HG02885 (cell line): Measurements from ENCODE around the gene F2RL1.
"Not testable (repeated sequence)": the region's sequence is repeated elsewhere in the genome, so short reads cannot be mapped to it uniquely, and the experiment has no call there.

Source experiments
- ATAC-seq: cut with Tn5 transposase; IDR thresholded peaks from one replicate; pipeline ENCODE4 v1.9.1; 2021; ENCODE audit warnings: mild to moderate bottlenecking; ENCODE audit not compliant: unreplicated experiment, poor library complexity

F2RL1 gene

GRCh38 chr5:76805821-76806505 lies 12.9 kb upstream of the F2RL1 start:
- ATAC-seq: no peak

- ATAC-seq: no peak
These were observed 11.5 kb upstream of the F2RL1 start for GRCh38 chr5:76807296-76807695.

GRCh38 chr5:76808141-76808691 lies 10.6 kb upstream of the F2RL1 start:
- ATAC-seq: no peak

- no peak for ATAC-seq
These were observed 9.7 kb upstream of the F2RL1 start for GRCh38 chr5:76809141-76809540.

- ATAC-seq: no peak
These were observed 8.6 kb upstream of the F2RL1 start for GRCh38 chr5:76810236-76810635.

GRCh38 chr5:76811214-76811613 lies 7.6 kb upstream of the F2RL1 start:
- no peak for ATAC-seq

- not testable (repeated sequence) for ATAC-seq
These were observed 6.6 kb upstream of the F2RL1 start for GRCh38 chr5:76812209-76812608.

GRCh38 chr5:76813982-76814562 lies 4.8 kb upstream of the F2RL1 start:
- ATAC-seq: no peak

- ATAC-seq: no peak
These were observed 2.6 kb upstream of the F2RL1 start for GRCh38 chr5:76816110-76816831.

GRCh38 chr5:76819851-76820525 lies 1.2 kb downstream of the F2RL1 start:
- no peak for ATAC-seq

- ATAC-seq: no peak
These were observed 1.7 kb downstream of the F2RL1 start for GRCh38 chr5:76820526-76820890.

GRCh38 chr5:76821136-76821535 lies 2.3 kb downstream of the F2RL1 start:
- ATAC-seq: no peak

GRCh38 chr5:76822105-76822731 lies 3.4 kb downstream of the F2RL1 start:
- ATAC-seq: not testable (repeated sequence)

GRCh38 chr5:76826416-76826815 lies 7.6 kb downstream of the F2RL1 start:
- ATAC-seq: not testable (repeated sequence)

GRCh38 chr5:76831110-76831452 lies 12.3 kb downstream of the F2RL1 start:
- ATAC-seq: no peak

- no peak for ATAC-seq
These were observed 17.4 kb downstream of the F2RL1 start for GRCh38 chr5:76836181-76836580.

GRCh38 chr5:76836585-76836984 lies 17.8 kb downstream of the F2RL1 start:
- ATAC-seq: no peak

- ATAC-seq: no peak
These were observed 19.8 kb downstream of the F2RL1 start for GRCh38 chr5:76838481-76839261.

- no peak for ATAC-seq
These were observed 22.5 kb downstream of the F2RL1 start for GRCh38 chr5:76841361-76841760.

GRCh38 chr5:76845890-76846289 lies 27.1 kb downstream of the F2RL1 start:
- no peak for ATAC-seq
